HCT116 (cell line): Measurements from ENCODE around the gene SDK1. TPM values are rescaled to one million over a fixed set of nuclear protein-coding genes. Genes with fewer than 3 reads are reported as not detected.

Experiments
- ATAC-seq: fragments of 200-7000 bp; cut with Tn5 transposase; 2 replicates; pipeline ENCODE4 v1.9.1; 2020; ENCODE audit warnings: mild to moderate bottlenecking, moderate library complexity
- BruUV-seq: library from RNA; stranded (reverse); fragments of 400-500 nt; replicated peaks from 2 replicates; lab custom pipeline; 2021; lab: Mats Ljungman, UMichigan
- CTCF ChIA-PET: fragments of 300-600 bp; sonication (Branson Sonifier 250); formaldehyde crosslinking; loops from one replicate; lab custom pipeline; 2021; ENCODE audit warnings: antibody characterized with exemption; lab: Charles Lee
- POLR2A ChIA-PET: fragments of 300-600, 350-600 bp; sonication (Branson Sonifier 250); formaldehyde crosslinking; loops from one replicate; lab custom pipeline; 2021; ENCODE audit warnings: antibody characterized with exemption; lab: Charles Lee
- RAD21 ChIA-PET, 2 experiments: fragments of 300-600 bp; sonication (Branson Sonifier 250); formaldehyde crosslinking; loops; one replicate each; lab custom pipeline; 2023; ENCODE audit warnings: low total read pairs in 2 of 2; ENCODE audit not compliant: uncharacterized antibody in 2 of 2, unreplicated experiment in 2 of 2, low non-redundant PET in 1 of 2; lab: Charles Lee
- DNase-seq: peaks from one replicate; pipeline ENCODE4 v3.0.0-alpha.2; 2010; ENCODE audit warnings: low read depth, low spot score
- H2AFZ ChIP-seq: fragments of 200-600 bp; shearing (Covaris generic), sonication (generic); 2 replicates; pipeline ENCODE4 v1.6.1; 2017; ENCODE audit warnings: low read depth, mixed run types, mixed read lengths, antibody characterized with exemption, low read length; ENCODE audit not compliant: poor library complexity, severe bottlenecking
- H3K27ac ChIP-seq: 2 replicates; pipeline ENCODE4 v1.5.1; 2012; ENCODE audit warnings: low read depth, low read length
- H3K27me3 ChIP-seq: fragments of 200-600 bp; sonication (generic); 2 replicates; pipeline ENCODE4 v1.6.1; 2016; ENCODE audit warnings: mixed run types, low read length, mixed read lengths; ENCODE audit not compliant: insufficient read depth
- H3K36me3 ChIP-seq, 2 experiments: fragments of 200-500 bp in 1 of 2; fragments of 200-600 bp in 1 of 2; sonication (Bioruptor generic) in 1 of 2; sonication (generic) in 1 of 2; 2 replicates each; pipeline versions ENCODE4 v1.5.1 to v1.6.1; 2014 to 2016; ENCODE audit warnings: low read length in 2 of 2, inconsistent platforms in 1 of 2, mixed read lengths in 1 of 2, mixed run types in 1 of 2; ENCODE audit not compliant: insufficient read depth in 2 of 2, control insufficient read depth in 1 of 2
- H3K4me1 ChIP-seq, 2 experiments: fragments of 200-600 bp in 1 of 2; sonication (generic) in 1 of 2; 2 replicates each; pipeline versions ENCODE4 v1.5.1 to v1.6.1; 2012 to 2017; ENCODE audit warnings: low read length in 2 of 2, inconsistent platforms in 1 of 2, mild to moderate bottlenecking in 1 of 2, mixed read lengths in 1 of 2, mixed run types in 1 of 2, moderate library complexity in 1 of 2; ENCODE audit not compliant: insufficient read depth in 2 of 2, control insufficient read depth in 1 of 2
- H3K4me2 ChIP-seq: fragments of 200-600 bp; sonication (generic); 2 replicates; pipeline ENCODE4 v1.6.1; 2017; ENCODE audit warnings: mixed run types, low read length, mixed read lengths
- H3K4me3 ChIP-seq, 2 experiments: fragments of 200-600 bp in 1 of 2; sonication (generic) in 1 of 2; replicated peaks in 1 of 2; 2 replicates each; pipeline ENCODE4 v1.5.1; 2011 to 2016; ENCODE audit warnings: low read length in 2 of 2, control low read depth in 1 of 2, low read depth in 1 of 2, mild to moderate bottlenecking in 1 of 2, mixed read lengths in 1 of 2, mixed run types in 1 of 2
- H3K79me2 ChIP-seq: fragments of 200-600 bp; sonication (generic); 2 replicates; pipeline ENCODE4 v1.6.1; 2017; ENCODE audit warnings: mild to moderate bottlenecking, mixed run types, low read length, moderate library complexity, mixed read lengths; ENCODE audit not compliant: insufficient read depth
- H3K9ac ChIP-seq: fragments of 200-600 bp; sonication (generic); 2 replicates; pipeline ENCODE4 v1.6.1; 2016; ENCODE audit warnings: low read length, mixed read lengths
- H3K9me2 ChIP-seq: fragments of 200-600 bp; sonication (generic), shearing (Covaris generic); 2 replicates; pipeline ENCODE4 v1.6.1; 2017; ENCODE audit warnings: mixed run types, mild to moderate bottlenecking, moderate library complexity; ENCODE audit not compliant: insufficient read depth
- H3K9me3 ChIP-seq, 2 experiments: fragments of 200-500 bp in 1 of 2; fragments of 200-600 bp in 1 of 2; sonication (Bioruptor generic) in 1 of 2; sonication (generic) in 1 of 2; 2 replicates each; pipeline ENCODE4 v1.6.1; 2014 to 2017; ENCODE audit warnings: low read length in 2 of 2, mixed read lengths in 2 of 2, inconsistent platforms in 1 of 2, low read depth in 1 of 2, mild to moderate bottlenecking in 1 of 2, mixed run types in 1 of 2, moderate library complexity in 1 of 2; ENCODE audit not compliant: control insufficient read depth in 1 of 2, insufficient read depth in 1 of 2
- H4K20me1 ChIP-seq: fragments of 200-600 bp; sonication (generic), shearing (Covaris generic); 2 replicates; pipeline ENCODE4 v1.6.1; 2017; ENCODE audit warnings: mixed run types, mild to moderate bottlenecking, moderate library complexity; ENCODE audit not compliant: insufficient read depth
- EGR1 ChIP-seq: IDR thresholded peaks from 2 replicates; pipeline ENCODE4 v1.6.1; 2012; ENCODE audit warnings: low read depth
- ELF1 ChIP-seq: IDR thresholded peaks from 2 replicates; pipeline ENCODE4 v1.6.1; 2012; ENCODE audit warnings: low read depth, borderline replicate concordance
- EZH2phosphoT487 ChIP-seq: fragments of 200-600 bp; IDR thresholded peaks from 2 replicates; pipeline ENCODE4 v1.6.1; 2018; ENCODE audit warnings: antibody characterized with exemption, borderline replicate concordance
- FOSL1 ChIP-seq: IDR thresholded peaks from 2 replicates; pipeline ENCODE4 v1.6.1; 2012; ENCODE audit warnings: low read depth
- JUND ChIP-seq: IDR thresholded peaks from 2 replicates; pipeline ENCODE4 v1.6.1; 2012
- TCF7L2 ChIP-seq: IDR thresholded peaks from 2 replicates; pipeline ENCODE4 v1.7.0; 2011; ENCODE audit warnings: borderline replicate concordance, inconsistent platforms; ENCODE audit not compliant: insufficient read depth, insufficient read length; ENCODE audit errors: extremely low read depth
- YY1 ChIP-seq: IDR thresholded peaks from 2 replicates; pipeline ENCODE4 v1.6.1; 2011; ENCODE audit warnings: low read length, low read depth, moderate library complexity, mild to moderate bottlenecking; ENCODE audit not compliant: insufficient replicate concordance; ENCODE audit errors: extremely low read depth
- ZBTB33 ChIP-seq: IDR thresholded peaks from 2 replicates; pipeline ENCODE4 v1.6.1; 2011; ENCODE audit warnings: mild to moderate bottlenecking, low read length, moderate library complexity; ENCODE audit not compliant: insufficient replicate concordance; ENCODE audit errors: extremely low read depth
- ZFX ChIP-seq: fragments of 450-650 bp; IDR thresholded peaks from 2 replicates; pipeline ENCODE4 v1.6.1; 2017
- ZNF274 ChIP-seq: fragments of 200-500 bp; sonication (Bioruptor generic); IDR thresholded peaks from 2 replicates; pipeline ENCODE4 v1.6.1; 2014; ENCODE audit warnings: mild to moderate bottlenecking, low read depth, low read length, inconsistent platforms
- intact Hi-C: fragments of 100-400 bp; cut with micrococcal nuclease; formaldehyde crosslinking; loops from 2 replicates; pipeline ENCODE4 v1.10.0; 2022
- total RNA-seq: library from RNA; stranded (reverse); gene quantifications from one replicate; pipeline ENCODE4 v1.2.1, GENCODE V29; 2021; ENCODE audit not compliant: unreplicated experiment

The SDK1 gene
- total RNA-seq, 1 experiment from 2014 or later, result 0.05 TPM

- intact Hi-C loops, result no loop called here
Observed at GRCh38 chr7:3321206-3321605, 20.2 kb downstream of the SDK1 start.

GRCh38 chr7:3321745-3322144, 20.7 kb downstream of the SDK1 start:
- intact Hi-C loops, result no loop called here
- no peaks in the 10 kb centered on the region for H3K36me3 ChIP-seq
- no peaks in the 10 kb centered on the region for H4K20me1 ChIP-seq
- H3K27me3 ChIP-seq, result peaks cover 79% of the 10 kb centered on the region
- DNase-seq (no peak), ATAC-seq (no peak)
- CTCF ChIA-PET, result no interaction called here
- no peaks in the 10 kb centered on the region for H3K9me3 ChIP-seq
- H3K9ac ChIP-seq, result no peak overlapping the region
- no peak overlapping the region for H3K27ac ChIP-seq
- H3K9me2 ChIP-seq, result no peaks in the 10 kb centered on the region
- no peak overlapping the region for H3K4me3 ChIP-seq
- no peaks in the 10 kb centered on the region for H3K79me2 ChIP-seq
- H3K4me1 ChIP-seq, result no peaks in the 10 kb centered on the region
- H2AFZ ChIP-seq, result no peak overlapping the region
- RAD21 ChIA-PET, result no interaction called here
- H3K4me2 ChIP-seq, result no peak overlapping the region
- no TSS peak for BruUV-seq
- POLR2A ChIA-PET, result no interaction called here
- TF ChIP-seq ZBTB33, result no peak
- no peak for TF ChIP-seq ELF1
- TF ChIP-seq EZH2phosphoT487, result no peak
- no peak for TF ChIP-seq TCF7L2
- TF ChIP-seq JUND, result no peak
- TF ChIP-seq ZFX, result no peak
- TF ChIP-seq EGR1, result no peak

More at GRCh38 chr7:3321206-3321605, 20.2 kb downstream of the SDK1 start:
- H3K36me3 ChIP-seq, result no peaks in the 10 kb centered on the region
- ChIA-PET POLR2A (no interaction called here), RAD21 (no interaction called here), CTCF (no interaction called here)
- BruUV-seq, result no TSS peak
- DNase-seq (no peak), ATAC-seq (no peak)
- no peak overlapping the region for H2AFZ ChIP-seq
- no peak for TF ChIP-seq EZH2phosphoT487
- TF ChIP-seq YY1, result no peak
- no peak for TF ChIP-seq ZNF274
- no peak for TF ChIP-seq ZFX
- no peak for TF ChIP-seq FOSL1
- TF ChIP-seq EGR1, result no peak
- TF ChIP-seq TCF7L2, result no peak
- no peak for TF ChIP-seq ZBTB33
- no peak overlapping the region for H3K9ac ChIP-seq
- H3K4me1 ChIP-seq, result no peaks in the 10 kb centered on the region
- no peak overlapping the region for H3K4me3 ChIP-seq
- H3K27me3 ChIP-seq, result peaks cover 82% of the 10 kb centered on the region
- no peaks in the 10 kb centered on the region for H4K20me1 ChIP-seq
- H3K4me2 ChIP-seq, result no peak overlapping the region
- no peaks in the 10 kb centered on the region for H3K9me3 ChIP-seq
- no peaks in the 10 kb centered on the region for H3K79me2 ChIP-seq
- H3K9me2 ChIP-seq, result no peaks in the 10 kb centered on the region
- no peak overlapping the region for H3K27ac ChIP-seq
